ENCODE measurements around the gene KCNH6. TPM values are rescaled to one million over a fixed set of nuclear protein-coding genes. Genes with fewer than 3 reads are reported as not detected.

KCNH6 gene
- total RNA-seq, 1 donor from 2014 or later = not detected

GRCh38 chr17:63555500-63556156, 32.5 kb downstream of the KCNH6 start:
- DNase-seq (ENCODE audit: low spot score) = no peak

DNA sequence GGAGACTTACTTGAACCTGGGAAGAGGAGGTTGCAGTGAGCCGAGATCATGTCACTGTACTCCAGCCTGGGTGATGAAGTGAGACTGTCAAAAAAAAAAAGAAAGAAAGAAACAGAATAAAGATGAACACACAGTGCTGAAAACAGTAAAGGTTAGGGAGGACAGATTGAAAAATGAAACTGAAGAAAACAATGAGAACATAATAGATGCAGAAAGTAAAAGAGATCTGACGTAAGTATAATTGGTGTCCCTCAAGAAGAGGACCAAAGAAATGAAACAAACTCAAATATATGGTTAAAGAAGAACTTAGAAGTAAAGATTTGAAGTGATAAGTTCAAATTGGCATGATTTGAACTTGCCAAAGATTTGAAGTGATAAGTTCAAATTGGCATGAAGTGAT, 34.3 kb downstream of the KCNH6 start:
- no peak for DNase-seq (ENCODE audit: low spot score)

DNA sequence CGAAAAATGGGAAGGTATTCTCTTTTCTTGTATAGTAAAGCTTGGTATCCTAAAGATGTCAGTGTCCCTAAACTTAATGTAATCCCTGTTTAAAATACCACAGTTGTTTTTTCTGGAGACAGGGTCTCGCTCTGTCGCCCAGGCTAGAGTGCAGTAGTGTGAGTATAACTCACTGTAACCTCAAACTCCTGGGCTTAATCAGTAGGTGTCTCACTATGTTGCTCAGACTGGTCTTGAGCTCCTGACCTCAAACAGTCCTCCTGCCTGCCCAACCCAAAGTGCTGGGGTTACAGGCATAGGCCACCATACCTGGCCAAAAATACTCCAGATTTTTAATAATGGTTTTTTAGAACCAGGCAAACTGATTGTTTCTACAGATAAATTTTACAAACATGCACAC, 35.3 kb downstream of the KCNH6 start:
- DNase-seq (ENCODE audit: low spot score) = no peak

GRCh38 chr17:63561819-63562218, 38.7 kb downstream of the KCNH6 start:
- no peak for DNase-seq (ENCODE audit: low spot score)

- DNase-seq (ENCODE audit: low spot score) = no peak
These were observed 40.2 kb downstream of the KCNH6 start for GRCh38 chr17:63563339-63563738.

DNA sequence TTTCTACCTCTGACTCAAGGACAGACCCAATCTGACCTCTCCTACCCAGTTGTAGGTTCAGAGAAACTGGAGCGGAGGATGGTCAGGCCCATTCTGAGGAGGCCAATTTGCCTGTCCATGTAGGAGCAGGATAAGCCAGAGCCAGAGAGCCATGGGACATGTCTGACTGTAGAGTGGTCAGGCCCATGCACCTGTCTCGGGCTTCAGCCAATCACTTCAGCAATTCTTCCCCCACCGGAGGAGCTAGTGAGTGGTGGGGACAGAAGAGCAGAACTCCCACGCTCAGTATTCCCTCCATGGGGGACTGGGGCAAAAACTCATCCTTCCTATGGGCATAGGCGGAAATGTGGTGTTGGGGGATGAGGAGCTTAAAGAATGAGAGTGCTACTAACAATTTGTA, 41.4 kb downstream of the KCNH6 start:
- no peak for DNase-seq (ENCODE audit: low spot score)

GRCh38 chr17:63567229-63567628, 44.1 kb downstream of the KCNH6 start:
- DNase-seq (ENCODE audit: low spot score) = no peak

DNA sequence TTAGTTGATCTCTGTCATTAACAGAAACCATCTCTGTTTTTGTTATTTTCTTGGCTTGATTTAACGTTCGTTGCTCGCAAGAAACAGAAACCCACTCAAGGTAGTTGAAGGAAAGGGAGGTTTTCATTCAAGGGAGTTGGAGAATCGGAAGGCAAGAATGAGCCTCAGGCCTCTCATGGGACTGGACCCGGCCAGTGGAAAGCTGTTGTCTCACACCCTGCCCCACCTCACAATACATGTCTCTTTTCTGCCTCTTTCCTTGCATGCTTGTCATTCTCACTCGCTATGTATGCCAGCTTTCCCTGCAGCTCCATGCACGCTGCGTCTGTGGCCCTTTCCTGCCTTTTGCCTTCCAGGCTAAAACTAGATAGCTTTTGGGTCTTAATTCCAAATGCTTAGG, 45.4 kb downstream of the KCNH6 start:
- DNase-seq (ENCODE audit: low spot score) = no peak

DNA sequence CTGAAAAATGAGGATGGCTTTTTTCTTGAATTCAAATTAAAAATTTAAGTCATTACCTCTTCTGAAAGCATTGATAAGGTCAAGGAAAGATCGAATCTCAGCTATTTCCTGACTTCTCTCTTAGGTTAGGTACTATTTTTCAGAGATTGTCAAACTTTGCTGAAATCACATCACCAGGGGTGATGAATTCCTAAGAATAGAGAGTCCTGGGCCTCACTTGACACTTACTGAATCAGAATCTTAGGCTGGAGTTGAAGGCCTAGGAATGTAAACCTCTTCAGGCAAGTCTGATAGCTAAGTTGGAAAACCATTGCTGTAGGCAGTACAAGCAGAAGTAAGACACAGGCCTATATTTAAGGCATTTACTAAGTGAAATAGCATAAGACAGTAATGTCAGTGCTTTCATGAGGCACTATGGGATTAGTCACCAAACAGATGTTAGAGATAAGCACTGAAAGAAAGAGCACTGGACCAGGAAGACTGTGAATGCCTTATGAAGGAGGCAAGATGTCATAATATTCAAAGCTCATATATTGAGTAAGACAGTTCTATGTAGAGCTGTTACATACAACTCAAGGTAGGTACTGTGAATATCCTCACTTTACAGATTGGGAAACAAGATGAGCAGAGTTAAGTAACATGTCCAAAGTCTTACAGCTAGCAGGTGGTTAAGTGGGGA, 48.6 kb downstream of the KCNH6 start:
- no peak for DNase-seq (ENCODE audit: low spot score)

DNA sequence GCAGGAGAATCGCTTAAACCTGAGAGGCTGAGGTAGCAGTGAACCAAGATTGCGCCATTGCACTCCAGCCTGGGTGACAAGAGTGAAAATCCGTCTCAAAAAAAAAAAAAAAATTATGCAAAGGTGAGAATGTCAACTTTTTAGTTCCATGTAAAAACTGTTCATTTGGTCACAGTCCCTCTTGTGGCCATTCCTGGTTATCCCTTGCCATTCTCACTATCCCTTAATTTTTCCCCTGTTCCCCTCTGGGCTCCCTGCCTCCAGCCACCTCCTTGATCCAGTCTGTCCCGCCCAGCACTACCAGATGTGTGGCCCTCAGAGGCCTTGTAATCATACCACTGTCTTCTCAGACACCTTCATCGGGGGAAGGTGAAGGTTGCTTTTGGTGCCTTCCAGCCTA, 50.5 kb downstream of the KCNH6 start:
- no peak for DNase-seq (ENCODE audit: low spot score)

DNA sequence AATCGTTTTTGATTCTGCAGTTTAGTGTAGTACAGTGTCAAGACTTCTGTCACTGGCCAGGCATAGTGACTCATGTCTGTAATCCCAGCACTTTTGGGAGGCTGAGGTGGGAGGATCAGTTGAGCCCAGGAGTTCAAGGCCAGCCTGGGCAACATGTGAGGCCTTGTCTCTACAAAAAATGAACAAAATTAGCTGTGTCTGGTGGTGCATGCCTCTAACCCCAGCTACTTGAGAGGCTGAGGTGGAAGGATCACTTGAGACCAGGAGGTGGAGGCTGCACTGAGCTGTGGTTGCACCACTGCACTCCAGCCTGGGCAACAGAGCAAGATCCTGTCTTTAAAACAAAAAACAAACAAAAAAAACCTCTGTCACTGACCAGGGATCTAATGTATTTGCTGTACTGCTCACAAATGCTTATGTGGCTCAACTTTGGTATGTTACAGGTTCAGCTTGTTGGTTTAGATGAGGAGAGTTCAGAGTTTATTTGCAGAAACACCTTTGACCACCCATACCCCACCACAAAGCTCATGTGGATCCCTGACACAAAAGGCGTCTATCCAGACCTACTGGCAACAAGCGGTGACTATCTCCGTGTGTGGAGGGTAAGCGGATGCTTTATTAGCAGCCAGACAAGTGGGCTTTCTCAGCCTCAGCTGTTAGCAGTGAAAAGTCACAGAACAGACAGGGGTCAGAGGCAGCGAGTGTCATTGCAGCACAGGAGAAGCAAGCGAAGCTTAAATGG, 55.0 kb downstream of the KCNH6 start:
- no peak for DNase-seq (ENCODE audit: low spot score)

GRCh38 chr17:63578769-63579111, 55.6 kb downstream of the KCNH6 start:
- DNase-seq (ENCODE audit: low spot score) = no peak

GRCh38 chr17:63579633-63580032, 56.5 kb downstream of the KCNH6 start:
- DNase-seq (ENCODE audit: low spot score) = no peak

- DNase-seq (ENCODE audit: low spot score) = no peak
These were observed 64.6 kb downstream of the KCNH6 start for GRCh38 chr17:63587770-63588169.

DNA sequence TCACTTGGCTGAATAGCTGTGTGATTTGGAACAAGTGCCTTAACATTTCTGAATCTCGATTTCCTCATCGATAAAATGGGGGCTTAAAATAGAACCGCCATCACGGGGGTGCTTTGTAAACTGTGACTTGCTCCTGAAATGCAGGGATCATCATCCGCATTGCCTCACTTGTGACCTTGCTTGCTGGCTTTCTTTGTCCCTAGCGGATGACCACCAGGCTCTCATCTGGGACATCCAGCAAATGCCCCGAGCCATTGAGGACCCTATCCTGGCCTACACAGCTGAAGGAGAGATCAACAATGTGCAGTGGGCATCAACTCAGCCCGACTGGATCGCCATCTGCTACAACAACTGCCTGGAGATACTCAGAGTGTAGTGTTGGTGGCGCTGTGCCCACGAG, 65.6 kb downstream of the KCNH6 start:
- DNase-seq (ENCODE audit: low spot score) = no peak

DNA sequence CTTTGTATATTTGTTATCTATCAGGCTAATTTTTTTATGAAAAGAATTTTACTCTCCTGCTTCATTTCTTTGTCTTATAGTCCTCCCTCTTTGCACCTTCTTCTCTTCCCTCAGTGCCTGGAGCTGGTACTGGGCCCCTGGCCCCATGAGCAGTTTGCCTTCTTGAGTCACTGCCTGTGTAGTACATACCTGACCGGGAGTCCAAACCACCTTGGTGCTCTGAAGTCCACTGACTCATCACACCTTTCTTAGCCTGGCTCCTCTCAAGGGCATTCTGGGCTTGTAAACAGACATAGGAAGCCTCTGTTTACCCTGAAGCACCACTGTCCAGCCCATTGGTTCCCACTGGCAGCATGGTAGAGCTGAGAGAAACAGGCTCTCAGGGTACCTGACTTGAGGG, 66.5 kb downstream of the KCNH6 start:
- no peak for DNase-seq (ENCODE audit: low spot score)

DNA sequence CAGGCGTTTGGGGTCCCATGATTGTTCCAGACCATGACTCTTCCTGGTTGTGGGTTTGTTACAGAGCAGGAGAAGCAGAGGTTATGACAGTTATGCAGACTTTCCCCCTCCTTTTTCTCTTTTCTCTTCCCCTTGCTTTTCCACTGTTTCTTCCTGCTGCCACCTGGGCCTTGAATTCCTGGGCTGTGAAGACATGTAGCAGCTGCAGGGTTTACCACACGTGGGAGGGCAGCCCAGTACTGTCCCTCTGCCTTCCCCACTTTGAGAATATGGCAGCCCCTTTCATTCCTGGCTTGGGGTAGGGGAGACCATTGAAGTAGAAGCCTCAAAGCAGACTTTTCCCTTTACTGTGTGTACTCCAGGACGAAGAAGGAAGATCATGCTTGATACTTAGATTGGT, 69.6 kb downstream of the KCNH6 start:
- no peak for DNase-seq (ENCODE audit: low spot score)

DNA sequence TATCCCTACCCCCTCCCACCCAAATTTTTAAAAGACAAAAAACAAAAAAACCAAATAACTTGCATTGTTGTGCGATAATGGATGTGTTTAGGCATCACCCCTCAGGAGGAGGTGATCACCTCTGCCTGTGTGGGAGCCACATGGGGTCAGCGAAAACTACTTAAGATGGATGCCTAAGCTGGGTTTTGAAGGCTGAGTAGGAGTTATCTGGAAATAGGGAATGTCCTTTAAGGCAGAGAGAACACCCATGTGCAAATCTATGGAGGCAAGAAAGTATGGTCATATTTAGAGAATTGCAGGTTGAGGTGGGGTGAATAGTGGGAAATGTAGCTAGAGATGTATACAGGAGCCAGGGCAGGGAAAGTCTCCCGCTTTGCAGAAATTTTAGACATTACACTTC, 72.0 kb downstream of the KCNH6 start:
- no peak for DNase-seq (ENCODE audit: low spot score)

Other genes starting within 250 kb of the KCNH6 start
- gene CYB561, start 77.1 kb upstream of the KCNH6 start, total RNA-seq = 74.3 TPM
- gene ACE, start 46.3 kb upstream of the KCNH6 start, total RNA-seq = 22.8 TPM
- 81.8 TPM for gene DCAF7, start 27.1 kb downstream of the KCNH6 start, total RNA-seq
- gene TACO1, start 77.5 kb downstream of the KCNH6 start, total RNA-seq = 20.0 TPM
- 39.5 TPM for gene MAP3K3, start 99.1 kb downstream of the KCNH6 start, total RNA-seq
- gene LIMD2, start 176.8 kb downstream of the KCNH6 start, total RNA-seq = 19.0 TPM
- gene STRADA, start 218.4 kb downstream of the KCNH6 start, total RNA-seq = 28.5 TPM

All from mucosa of gallbladder (tissue), 1 donor.